A549 (cell line): ENCODE results near the gene LMX1B.

Experiments
- POLR2A ChIP-seq: IDR thresholded peaks from 2 replicates; pipeline ENCODE4 v1.6.1; 2012; ENCODE audit warnings: mild to moderate bottlenecking, low read length
- RCOR1 ChIP-seq: fragments of 150-350 bp; IDR thresholded peaks from 2 replicates; pipeline ENCODE4 v1.6.1; 2014; ENCODE audit warnings: antibody characterized with exemption, low read length, low read depth

DNA sequence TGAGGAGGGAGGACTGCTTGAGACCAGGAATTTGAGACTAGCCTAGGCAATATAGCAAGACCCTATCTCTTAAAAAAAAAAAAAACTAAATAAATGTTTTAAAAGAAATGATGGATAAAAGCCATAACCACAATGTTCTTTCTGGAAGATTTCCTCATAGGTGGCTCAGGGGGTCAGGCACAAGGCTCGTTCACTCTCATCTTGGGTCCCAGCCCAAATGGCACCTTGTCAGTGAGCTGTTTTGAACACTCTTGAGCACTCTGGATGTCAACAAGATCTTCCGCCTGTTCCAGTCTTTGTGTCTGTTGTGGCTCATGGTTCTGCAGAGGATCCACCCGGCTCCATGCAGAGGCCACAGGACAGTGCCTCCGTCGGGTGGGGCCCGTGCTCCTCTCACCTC lies 35.7 kb upstream of the LMX1B start:
- TF ChIP-seq RCOR1: no peak
- TF ChIP-seq POLR2A: no peak
